Measurements from ENCODE around the gene TNKS1BP1.
A peak's percentile ranks its signal among the peaks of the same experiment; 100 is the strongest.
"Not testable (repeated sequence)": the region's sequence is repeated elsewhere in the genome, so short reads cannot be mapped to it uniquely, and the experiment has no call there.

The TNKS1BP1 gene

GRCh38 chr11:57283231-57283990 is 41.3 kb downstream of the TNKS1BP1 start:
- DNase-seq: no peak

- not testable (repeated sequence) for DNase-seq
Observed at GRCh38 chr11:57281546-57281945, 43.2 kb downstream of the TNKS1BP1 start.

GRCh38 chr11:57279116-57279515 is 45.6 kb downstream of the TNKS1BP1 start:
- no peak for DNase-seq

- DNase-seq: no peak
Observed at GRCh38 chr11:57278721-57279095, 46.0 kb downstream of the TNKS1BP1 start.

- DNase-seq: peak; percentile 76
Observed at GRCh38 chr11:57277845-57278720, 46.7 kb downstream of the TNKS1BP1 start.

GRCh38 chr11:57276971-57277675 is 47.6 kb downstream of the TNKS1BP1 start:
- DNase-seq: no peak

GRCh38 chr11:57276169-57276970 is 48.4 kb downstream of the TNKS1BP1 start:
- no peak for DNase-seq

GRCh38 chr11:57275582-57275981 is 49.2 kb downstream of the TNKS1BP1 start:
- no peak for DNase-seq

GRCh38 chr11:57274904-57275498 is 49.8 kb downstream of the TNKS1BP1 start:
- no peak for DNase-seq

- no peak for DNase-seq
Observed at GRCh38 chr11:57273448-57274058, 51.2 kb downstream of the TNKS1BP1 start.

GRCh38 chr11:57269571-57270021 is 55.2 kb downstream of the TNKS1BP1 start:
- no peak for DNase-seq

GRCh38 chr11:57266157-57266556 is 58.6 kb downstream of the TNKS1BP1 start:
- DNase-seq: no peak

GRCh38 chr11:57263351-57263750 is 61.4 kb downstream of the TNKS1BP1 start:
- DNase-seq: no peak

- DNase-seq: no peak
Observed at GRCh38 chr11:57262157-57262556, 62.6 kb downstream of the TNKS1BP1 start.

- no peak for DNase-seq
Observed at GRCh38 chr11:57260937-57261783, 63.6 kb downstream of the TNKS1BP1 start.

- no peak for DNase-seq
Observed at GRCh38 chr11:57256119-57256518, 68.6 kb downstream of the TNKS1BP1 start.

- DNase-seq: no peak
Observed at GRCh38 chr11:57255618-57256017, 69.1 kb downstream of the TNKS1BP1 start.

- DNase-seq: no peak
Observed at GRCh38 chr11:57254631-57255030, 70.1 kb downstream of the TNKS1BP1 start.

- DNase-seq: no peak
Observed at GRCh38 chr11:57251491-57252104, 73.2 kb downstream of the TNKS1BP1 start.

- no peak for DNase-seq
Observed at GRCh38 chr11:57251037-57251436, 73.7 kb downstream of the TNKS1BP1 start.
